NCI-H82 (cell line): Measurements from ENCODE around the gene PTPRJ.
A peak's percentile ranks its signal among the peaks of the same experiment; 100 is the strongest.

ENCODE experiments used
- DNase-seq: peaks from one replicate; lab custom pipeline; 2025; lab: John Stamatoyannopoulos, UW

PTPRJ gene

DNA sequence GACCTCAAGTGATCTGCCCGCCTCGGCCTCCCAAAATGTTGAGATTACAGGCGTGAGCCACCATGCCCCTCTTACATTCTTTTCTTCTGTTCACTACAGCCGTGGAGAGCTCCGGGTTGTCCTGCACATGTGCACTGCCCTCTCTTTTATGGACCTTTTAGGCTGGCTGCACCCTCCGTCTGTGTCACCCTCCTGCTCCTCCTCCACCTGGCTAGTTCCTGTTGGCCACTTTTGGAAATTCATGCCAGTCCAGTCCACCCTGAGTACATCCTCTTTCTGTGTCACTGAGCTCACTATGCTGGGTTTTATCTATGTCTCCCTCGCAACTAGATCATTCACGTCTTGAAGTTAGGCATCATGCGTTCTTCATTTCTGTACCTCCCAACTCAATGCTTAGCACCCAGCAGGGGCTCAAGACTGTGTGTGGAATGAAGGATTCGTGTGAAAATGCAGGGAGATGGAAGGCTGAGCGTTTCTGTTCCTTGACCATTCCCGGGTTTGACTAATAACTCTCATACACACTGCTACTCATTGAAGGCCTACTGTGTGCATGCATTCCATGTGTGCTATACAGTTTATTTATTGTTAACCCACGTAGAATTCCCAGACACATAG lies 60.6 kb downstream of the PTPRJ start:
- DNase-seq, result no peak

DNA sequence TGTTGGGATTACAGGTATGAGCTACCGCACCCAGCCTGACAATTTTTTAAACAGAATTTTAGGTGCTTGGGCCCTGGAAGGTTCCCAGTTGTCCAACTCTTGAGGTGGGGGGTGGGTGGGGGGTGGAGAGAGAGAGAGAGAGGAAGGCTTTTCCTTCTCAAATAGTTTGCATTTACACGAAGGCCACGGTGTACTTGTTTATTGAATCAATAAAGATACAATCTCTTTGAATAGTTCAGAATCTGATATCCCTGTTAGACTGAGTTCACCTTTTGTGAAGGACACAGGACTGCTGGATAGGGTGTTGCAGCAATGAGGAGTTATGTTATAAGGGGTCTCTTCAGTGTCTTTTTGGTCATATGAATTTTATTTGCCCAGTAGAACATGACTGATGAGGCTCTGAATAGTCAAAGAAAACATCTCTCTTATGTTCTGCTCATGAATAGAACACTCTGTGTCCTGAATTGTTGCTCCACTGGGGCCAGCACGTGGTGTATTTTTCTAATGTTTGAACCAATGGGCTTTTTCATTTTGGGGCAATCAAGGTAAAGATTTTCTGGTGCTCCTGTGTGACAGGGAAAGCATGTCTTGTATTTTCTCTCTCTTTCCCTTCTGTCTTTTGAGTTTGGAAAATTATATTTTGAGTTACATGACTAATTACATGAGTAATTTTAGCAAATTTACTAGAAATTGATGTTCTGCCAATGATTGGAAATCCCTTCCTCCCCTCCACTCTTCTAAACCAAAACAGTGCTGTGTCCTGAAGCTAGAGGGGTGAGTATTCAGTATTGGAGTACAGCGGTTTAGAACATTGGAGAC lies 61.7 kb downstream of the PTPRJ start:
- DNase-seq, result no peak

DNA sequence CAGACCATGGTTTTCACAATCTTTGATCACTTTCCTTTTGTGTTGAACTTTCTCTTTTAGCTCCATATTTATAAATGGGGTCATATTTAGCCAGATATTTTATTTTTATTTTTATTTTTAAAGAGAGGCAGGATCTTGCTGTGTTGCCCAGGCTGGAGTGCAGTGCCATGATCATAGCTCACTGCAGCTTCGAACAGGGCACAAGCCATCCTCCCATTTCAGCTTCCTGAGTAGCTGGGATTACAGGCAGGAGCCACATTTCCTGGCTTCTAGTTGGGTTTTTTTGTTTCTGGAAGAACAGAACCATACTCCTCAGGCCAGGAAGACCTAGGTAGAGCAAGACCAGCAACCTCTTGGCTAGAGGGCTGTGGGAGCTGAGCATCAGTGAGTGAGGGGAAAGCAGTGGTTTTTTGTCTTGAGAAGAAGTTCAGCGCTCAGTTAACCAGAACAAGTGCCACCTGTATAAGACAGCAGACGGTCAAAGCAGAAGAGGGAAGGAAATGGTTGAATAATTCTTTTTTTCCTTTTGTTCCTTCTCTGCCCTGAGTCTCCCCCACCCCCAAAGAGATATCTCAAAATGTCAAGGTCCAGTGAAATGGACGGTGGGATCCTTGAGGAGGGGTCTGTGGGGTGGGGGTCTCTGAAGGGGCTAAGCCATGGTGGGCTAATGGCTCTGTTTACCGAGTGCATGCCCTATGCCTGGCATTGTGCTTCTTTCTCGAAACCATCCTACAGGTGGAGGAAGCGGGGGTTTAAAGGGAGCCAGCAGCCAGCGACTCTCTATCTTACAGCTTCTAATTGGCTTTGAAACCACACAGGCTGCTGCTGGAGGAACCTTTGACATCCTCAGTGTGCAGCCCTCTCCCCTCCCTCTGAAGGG lies 63.0 kb downstream of the PTPRJ start:
- DNase-seq, result peak; percentile 81

- DNase-seq, result no peak
These were observed 63.7 kb downstream of the PTPRJ start for GRCh38 chr11:48043991-48044512.

DNA sequence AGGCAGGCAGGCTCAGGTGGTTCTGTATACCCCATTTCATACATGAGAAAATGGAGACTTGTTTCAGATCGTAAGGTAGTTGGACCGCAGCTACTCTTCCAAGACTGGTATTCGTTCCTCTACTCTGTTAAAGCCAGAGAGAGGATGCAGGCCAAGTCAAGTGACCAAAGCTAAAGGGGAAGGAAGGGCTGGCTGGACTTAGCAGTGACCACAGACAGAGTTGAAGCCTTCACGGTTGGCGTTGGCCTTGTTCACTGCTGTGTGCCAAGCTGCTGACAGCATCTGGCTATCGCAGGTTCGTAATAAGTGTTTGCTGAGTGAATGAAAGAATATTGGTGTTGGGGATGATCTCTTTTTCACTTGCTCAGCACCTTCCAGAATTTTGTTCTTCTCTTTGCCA lies 64.2 kb downstream of the PTPRJ start:
- DNase-seq, result no peak

DNA sequence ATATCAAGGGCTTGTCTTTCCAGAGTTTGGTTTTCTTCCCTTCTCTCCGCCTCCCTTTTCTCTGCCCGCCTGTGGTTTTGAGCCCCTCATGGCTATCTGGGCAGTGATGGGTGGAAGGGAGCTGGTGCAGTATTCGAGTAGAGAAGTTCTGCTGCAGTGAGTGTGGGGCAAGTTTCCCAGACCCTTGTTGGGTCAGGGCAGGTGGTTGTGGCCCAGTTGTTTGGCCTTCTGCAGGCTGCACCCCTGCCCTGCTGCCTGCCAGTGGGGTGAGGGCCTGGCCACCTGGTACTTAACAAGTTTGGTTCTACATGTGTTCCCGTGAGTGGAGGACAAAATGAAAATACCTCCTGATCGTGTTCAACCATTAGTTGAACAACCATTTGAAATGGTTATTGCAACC lies 65.2 kb downstream of the PTPRJ start:
- DNase-seq, result no peak

GRCh38 chr11:48047616-48048015 lies 67.3 kb downstream of the PTPRJ start:
- DNase-seq, result no peak

DNA sequence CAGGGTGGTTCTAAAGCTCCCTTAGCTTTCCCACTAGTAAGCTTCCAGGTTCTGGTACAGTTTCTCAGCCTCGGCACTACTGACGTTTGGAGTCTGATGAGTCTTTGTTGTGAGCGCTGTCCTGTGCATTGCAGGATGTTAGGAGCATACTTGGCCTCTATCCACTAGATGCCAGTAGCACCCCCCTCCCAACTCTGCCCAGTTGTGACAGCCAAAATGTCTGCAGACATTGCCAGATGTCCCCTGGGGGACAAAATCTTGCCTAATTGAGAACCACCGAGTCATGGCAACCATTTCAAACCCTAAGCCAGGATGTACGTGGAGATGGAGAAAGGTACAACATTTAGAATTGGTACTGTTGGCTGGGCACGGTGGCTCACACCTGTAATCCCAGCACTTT lies 68.7 kb downstream of the PTPRJ start:
- DNase-seq, result no peak

GRCh38 chr11:48050304-48050703 lies 69.9 kb downstream of the PTPRJ start:
- no peak for DNase-seq

GRCh38 chr11:48051217-48051830 lies 71.0 kb downstream of the PTPRJ start:
- no peak for DNase-seq

- no peak for DNase-seq
These were observed 72.1 kb downstream of the PTPRJ start for GRCh38 chr11:48052183-48053044.

- DNase-seq, result no peak
These were observed 74.6 kb downstream of the PTPRJ start for GRCh38 chr11:48054994-48055291.

DNA sequence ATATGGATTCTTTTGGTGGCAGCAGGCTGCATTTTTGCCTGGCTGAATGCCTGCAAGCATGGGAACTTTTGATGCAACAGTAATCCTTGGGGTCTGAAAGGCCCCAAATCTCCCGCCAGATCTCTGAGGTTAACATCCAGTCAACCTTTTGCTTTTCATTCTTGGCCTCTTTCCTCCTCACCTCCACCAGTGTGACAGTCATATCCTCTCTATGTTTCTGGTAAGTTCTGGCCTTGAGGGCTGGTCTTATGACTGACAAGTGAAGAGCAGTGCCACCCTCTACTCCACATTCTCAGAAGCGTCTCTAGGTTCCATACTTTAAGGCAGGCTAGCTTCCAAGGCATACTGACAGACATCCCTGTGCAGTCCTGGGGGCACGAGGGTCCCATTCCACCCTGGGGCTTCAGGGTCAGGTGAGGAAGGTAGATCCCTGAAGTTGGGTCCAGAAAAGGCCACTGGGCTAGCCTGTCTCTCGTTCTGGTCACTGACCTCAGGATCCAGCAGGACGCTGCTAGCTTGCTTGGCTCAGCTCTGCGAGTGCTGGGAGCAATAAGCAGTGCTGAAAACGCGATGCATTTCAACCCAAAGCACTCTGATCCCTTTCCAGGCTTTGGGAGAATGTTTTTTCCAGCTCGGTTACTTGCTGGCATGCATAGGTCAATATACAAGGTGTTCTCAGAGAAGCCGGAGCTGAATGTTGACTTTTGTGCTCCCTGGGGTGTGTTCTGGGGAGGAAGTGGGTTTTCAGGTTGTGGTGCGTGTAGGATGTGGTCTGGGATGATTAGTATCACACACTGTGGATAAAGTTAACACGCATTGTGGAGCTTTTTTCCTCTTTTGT lies 75.2 kb downstream of the PTPRJ start:
- no peak for DNase-seq

DNA sequence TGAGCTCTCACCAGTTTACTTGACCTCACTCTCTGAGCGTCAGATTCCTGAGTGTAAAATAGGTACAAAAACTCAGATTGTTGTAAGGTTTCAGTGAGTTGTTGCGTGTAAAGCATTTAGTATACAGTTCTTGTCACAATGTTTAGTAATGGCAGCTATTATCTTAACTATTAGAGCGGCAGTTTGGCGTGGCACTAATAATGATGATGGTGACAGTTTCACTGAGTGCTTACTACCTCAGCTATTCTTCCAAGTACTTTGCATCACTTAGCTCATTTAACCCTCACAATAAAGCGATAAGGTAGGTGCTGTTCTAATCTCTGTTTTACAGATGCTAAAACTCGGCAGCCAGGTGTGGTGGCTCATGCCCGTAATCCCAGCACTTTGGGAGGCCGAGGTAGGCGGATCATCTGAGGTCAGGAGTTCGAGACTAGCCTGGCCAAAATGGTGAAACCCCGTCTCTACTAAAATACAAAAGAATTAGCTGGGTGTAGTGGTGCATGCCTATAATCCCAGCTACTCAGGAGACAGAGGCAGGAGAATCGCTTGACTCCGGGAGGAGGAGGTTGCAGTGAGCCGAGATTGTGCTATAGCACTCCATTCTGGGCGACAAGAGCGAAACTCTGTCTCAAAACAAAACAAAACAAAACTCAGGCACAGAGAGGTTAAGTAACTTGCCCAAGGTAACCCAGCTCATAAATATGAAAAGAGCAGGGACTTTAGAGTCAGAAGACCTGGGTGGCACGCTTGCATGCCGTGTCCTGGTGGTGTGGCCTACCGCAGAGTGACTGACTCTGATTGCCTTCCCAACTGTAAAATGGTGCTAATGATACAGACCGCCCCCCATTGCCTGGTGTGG lies 76.2 kb downstream of the PTPRJ start:
- DNase-seq, result no peak

DNA sequence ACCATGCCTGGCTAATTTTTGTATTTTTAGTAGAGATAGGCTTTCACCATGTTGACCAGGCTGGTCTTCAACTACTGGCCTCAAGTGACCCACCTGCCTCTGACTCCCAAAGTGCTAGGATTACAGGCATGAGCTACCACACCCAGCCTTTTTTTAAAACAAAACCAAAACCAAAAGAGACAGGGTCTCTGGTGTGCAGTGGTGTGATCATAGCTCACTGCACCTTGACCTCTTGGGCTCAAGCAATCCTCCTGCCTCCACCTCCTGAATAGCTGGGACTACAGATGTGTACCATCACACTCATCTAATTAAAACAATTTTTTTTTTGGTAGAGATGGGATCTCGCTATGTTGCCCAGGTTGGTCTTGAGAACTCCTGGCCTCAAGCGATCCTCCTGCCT lies 77.7 kb downstream of the PTPRJ start:
- DNase-seq, result no peak

- no peak for DNase-seq
These were observed 78.4 kb downstream of the PTPRJ start for GRCh38 chr11:48058788-48059187.

GRCh38 chr11:48062649-48063048 lies 82.3 kb downstream of the PTPRJ start:
- DNase-seq, result no peak

DNA sequence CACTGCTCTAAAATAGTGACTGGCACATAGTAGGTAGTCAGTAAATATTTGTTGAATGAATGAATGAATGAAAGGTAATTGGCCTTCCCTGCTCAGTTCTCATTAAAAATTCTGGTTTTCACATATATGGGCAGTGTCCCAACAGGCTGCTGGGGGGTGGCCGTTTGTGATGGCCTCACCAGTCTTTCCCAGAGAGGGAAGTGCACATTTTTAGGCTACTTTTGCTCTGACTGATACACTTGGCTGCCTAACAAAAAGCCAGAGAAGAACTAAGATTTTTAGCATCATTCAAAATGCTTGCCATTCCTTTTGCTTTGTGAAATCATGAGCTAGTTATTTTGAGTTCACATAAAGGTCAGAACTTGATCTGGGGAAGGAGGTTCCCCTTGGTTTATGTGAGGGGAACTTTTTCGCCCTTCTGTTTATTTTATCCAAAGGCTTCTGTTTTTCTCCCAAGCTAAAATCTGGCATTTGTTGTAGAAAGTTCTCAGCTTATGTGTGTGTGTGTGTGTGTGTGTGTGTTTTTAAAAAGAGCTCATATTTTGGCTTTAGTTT lies 83.1 kb downstream of the PTPRJ start:
- DNase-seq, result no peak

DNA sequence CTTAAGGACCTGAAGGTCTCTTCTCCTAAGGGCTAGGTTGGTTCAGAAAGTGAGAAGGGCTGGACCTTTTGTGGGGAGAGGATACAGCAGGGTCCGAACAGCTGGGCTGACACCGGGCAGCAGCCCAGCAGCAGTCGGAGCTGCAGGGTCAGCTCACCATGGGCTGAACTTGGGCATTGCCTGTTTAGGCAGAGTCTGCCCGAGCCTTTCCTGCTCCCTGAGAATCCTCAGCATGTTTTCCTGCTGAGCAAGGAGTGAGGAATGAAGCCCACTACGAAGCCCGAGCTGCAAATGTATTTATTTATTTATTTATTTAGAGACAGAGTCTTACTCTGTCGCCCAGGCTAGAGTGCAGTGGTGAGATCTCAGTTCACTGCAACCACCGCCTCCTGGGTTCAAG lies 83.9 kb downstream of the PTPRJ start:
- no peak for DNase-seq
